ENCODE results near the gene ARHGAP26. TPM values are rescaled to one million over a fixed set of nuclear protein-coding genes. Genes with fewer than 3 reads are reported as not detected.

ARHGAP26 gene
- total RNA-seq, 1 experiment from 2014 or later = 54.3 TPM

- no peak for TF ChIP-seq CTCF (IDR thresholded peaks at IDR 0.05; ENCODE audit: unreplicated experiment)
- intact Hi-C loops (cut with micrococcal nuclease) = no loop called here
- BruUV-seq (replicated peaks) = no TSS peak
- DNase-seq (ENCODE audit: unreplicated experiment) = no peak
- CTCF ChIA-PET = interaction anchor here (1.3 kb wide), 1 partner anchor 39 kb away, joined by 4 read pairs; no protein-coding TSS in a partner anchor
- H3K4me1 Mint-ChIP-seq (ENCODE audit: insufficient read depth, unreplicated experiment) = peaks cover 16% of the 10 kb centered on the region
- no peak overlapping the region for H3K27ac Mint-ChIP-seq (ENCODE audit: low read depth, unreplicated experiment)
- H3K9me3 Mint-ChIP-seq (ENCODE audit: unreplicated experiment) = peaks cover 7% of the 10 kb centered on the region
- no peak overlapping the region for H3K4me3 Mint-ChIP-seq (ENCODE audit: unreplicated experiment)
- POLR2A ChIA-PET = interaction anchor here (0.6 to 2.3 kb wide), 3 partner anchors 15 to 322 kb away, joined by 3 to 10 read pairs (median 4); no protein-coding TSS in a partner anchor
- H3K36me3 Mint-ChIP-seq (ENCODE audit: insufficient read depth, unreplicated experiment) = no peaks in the 10 kb centered on the region
- H3K27me3 Mint-ChIP-seq (ENCODE audit: insufficient read depth, unreplicated experiment) = no peaks in the 10 kb centered on the region
These were observed 308.8 kb downstream of the ARHGAP26 start for GRCh38 chr5:143078971-143079370.

GRCh38 chr5:143080407-143080806, 310.2 kb downstream of the ARHGAP26 start:
- no peak for DNase-seq (ENCODE audit: unreplicated experiment)
- H3K27ac Mint-ChIP-seq (ENCODE audit: low read depth, unreplicated experiment) = no peak overlapping the region
- intact Hi-C loops (cut with micrococcal nuclease) = no loop called here
- H3K36me3 Mint-ChIP-seq (ENCODE audit: insufficient read depth, unreplicated experiment) = no peaks in the 10 kb centered on the region
- H3K4me3 Mint-ChIP-seq (ENCODE audit: unreplicated experiment) = no peak overlapping the region
- TF ChIP-seq CTCF (IDR thresholded peaks at IDR 0.05; ENCODE audit: unreplicated experiment) = no peak
- H3K4me1 Mint-ChIP-seq (ENCODE audit: insufficient read depth, unreplicated experiment) = peaks cover 8% of the 10 kb centered on the region
- CTCF ChIA-PET = interaction anchor here (0.7 to 1.4 kb wide), 3 partner anchors 31 to 1065 kb away, joined by 3 to 4 read pairs (median 3); no protein-coding TSS in a partner anchor
- BruUV-seq (replicated peaks) = no TSS peak
- H3K9me3 Mint-ChIP-seq (ENCODE audit: unreplicated experiment) = no peaks in the 10 kb centered on the region
- POLR2A ChIA-PET = interaction anchor here (0.6 to 2.3 kb wide), 7 partner anchors 14 to 321 kb away, joined by 3 to 10 read pairs (median 3); no protein-coding TSS in a partner anchor
- H3K27me3 Mint-ChIP-seq (ENCODE audit: insufficient read depth, unreplicated experiment) = no peaks in the 10 kb centered on the region

GRCh38 chr5:143080982-143081381, 310.8 kb downstream of the ARHGAP26 start:
- no peaks in the 10 kb centered on the region for H3K27me3 Mint-ChIP-seq (ENCODE audit: insufficient read depth, unreplicated experiment)
- no peak for TF ChIP-seq CTCF (IDR thresholded peaks at IDR 0.05; ENCODE audit: unreplicated experiment)
- no peak overlapping the region for H3K4me3 Mint-ChIP-seq (ENCODE audit: unreplicated experiment)
- ChIA-PET CTCF (interaction anchor here (1.1 to 1.4 kb wide), 2 partner anchors 30 to 367 kb away, joined by 3 to 4 read pairs; no protein-coding TSS in a partner anchor), POLR2A (interaction anchor here (0.6 kb wide), 1 partner anchor 84 kb away, joined by 3 read pairs; no protein-coding TSS in a partner anchor)
- BruUV-seq (replicated peaks) = no TSS peak
- no peaks in the 10 kb centered on the region for H3K36me3 Mint-ChIP-seq (ENCODE audit: insufficient read depth, unreplicated experiment)
- no peak overlapping the region for H3K27ac Mint-ChIP-seq (ENCODE audit: low read depth, unreplicated experiment)
- intact Hi-C loops (cut with micrococcal nuclease) = no loop called here
- peaks cover 8% of the 10 kb centered on the region for H3K4me1 Mint-ChIP-seq (ENCODE audit: insufficient read depth, unreplicated experiment)
- no peaks in the 10 kb centered on the region for H3K9me3 Mint-ChIP-seq (ENCODE audit: unreplicated experiment)
- no peak for DNase-seq (ENCODE audit: unreplicated experiment)

- H3K27ac Mint-ChIP-seq (ENCODE audit: low read depth, unreplicated experiment) = no peak overlapping the region
- POLR2A ChIA-PET = interaction anchor here (0.6 to 5.6 kb wide), 6 partner anchors 8 to 480 kb away, joined by 3 to 32 read pairs (median 3); no protein-coding TSS in a partner anchor
- peaks cover 22% of the 10 kb centered on the region for H3K4me1 Mint-ChIP-seq (ENCODE audit: insufficient read depth, unreplicated experiment)
- no peak overlapping the region for H3K4me3 Mint-ChIP-seq (ENCODE audit: unreplicated experiment)
- CTCF ChIA-PET = interaction anchor here (0.6 to 2.7 kb wide), 4 partner anchors 11 to 281 kb away, joined by 3 to 6 read pairs (median 3); no protein-coding TSS in a partner anchor
- no peaks in the 10 kb centered on the region for H3K27me3 Mint-ChIP-seq (ENCODE audit: insufficient read depth, unreplicated experiment)
- DNase-seq (ENCODE audit: unreplicated experiment) = no peak
- no peak for TF ChIP-seq CTCF (IDR thresholded peaks at IDR 0.05; ENCODE audit: unreplicated experiment)
- H3K36me3 Mint-ChIP-seq (ENCODE audit: insufficient read depth, unreplicated experiment) = no peaks in the 10 kb centered on the region
- no peaks in the 10 kb centered on the region for H3K9me3 Mint-ChIP-seq (ENCODE audit: unreplicated experiment)
- no TSS peak for BruUV-seq (replicated peaks)
- intact Hi-C loops (cut with micrococcal nuclease) = no loop called here
These were observed 312.8 kb downstream of the ARHGAP26 start for GRCh38 chr5:143083006-143083405.

Data from MCF 10A (cell line).